ENCODE data around the gene COL18A1.

The COL18A1 gene

GRCh38 chr21:45470773-45471524 is 66.0 kb downstream of the COL18A1 start:
- no peak for DNase-seq

- DNase-seq, result peak; percentile 85
Observed at GRCh38 chr21:45471525-45472221, 66.7 kb downstream of the COL18A1 start.

- DNase-seq, result no peak
Observed at GRCh38 chr21:45472445-45473365, 67.7 kb downstream of the COL18A1 start.

GRCh38 chr21:45473496-45474322 is 68.7 kb downstream of the COL18A1 start:
- DNase-seq, result no peak

- no peak for DNase-seq
Observed at GRCh38 chr21:45474323-45474950, 69.5 kb downstream of the COL18A1 start.

GRCh38 chr21:45475004-45475685 is 70.2 kb downstream of the COL18A1 start:
- DNase-seq, result no peak

- DNase-seq, result no peak
Observed at GRCh38 chr21:45475797-45476570, 71.0 kb downstream of the COL18A1 start.

GRCh38 chr21:45476582-45476981 is 71.6 kb downstream of the COL18A1 start:
- DNase-seq, result no peak

- no peak for DNase-seq
Observed at GRCh38 chr21:45477176-45478114, 72.5 kb downstream of the COL18A1 start.

GRCh38 chr21:45478115-45478801 is 73.3 kb downstream of the COL18A1 start:
- peak; percentile 83 for DNase-seq

GRCh38 chr21:45478816-45479669 is 74.1 kb downstream of the COL18A1 start:
- no peak for DNase-seq

GRCh38 chr21:45479691-45480675 is 75.0 kb downstream of the COL18A1 start:
- no peak for DNase-seq

- no peak for DNase-seq
Observed at GRCh38 chr21:45480701-45481500, 75.9 kb downstream of the COL18A1 start.

GRCh38 chr21:45481566-45481965 is 76.6 kb downstream of the COL18A1 start:
- no peak for DNase-seq

Data from right forelimb (tissue), 1 donor.